ELR (cell line): ENCODE measurements around the gene PTPN9.
"Not testable (repeated sequence)": the region's sequence is repeated elsewhere in the genome, so short reads cannot be mapped to it uniquely, and the experiment has no call there.

Experiments
- DNase-seq: peaks from one replicate; pipeline ENCODE4 v3.0.0-alpha.2; 2015; ENCODE audit warnings: low read depth

The PTPN9 gene

GRCh38 chr15:75530169-75530568, 48.9 kb downstream of the PTPN9 start:
- DNase-seq, result no peak

GRCh38 chr15:75525756-75526155, 53.4 kb downstream of the PTPN9 start:
- DNase-seq, result not testable (repeated sequence)

GRCh38 chr15:75523011-75523410, 56.1 kb downstream of the PTPN9 start:
- DNase-seq, result no peak

GRCh38 chr15:75517233-75517632, 61.9 kb downstream of the PTPN9 start:
- DNase-seq, result peak; percentile 5

- peak; percentile 49 for DNase-seq
Observed at GRCh38 chr15:75508840-75509532, 70.1 kb downstream of the PTPN9 start.

GRCh38 chr15:75502360-75502759, 76.8 kb downstream of the PTPN9 start:
- DNase-seq, result no peak

- DNase-seq, result no peak
Observed at GRCh38 chr15:75493732-75494131, 85.4 kb downstream of the PTPN9 start.

GRCh38 chr15:75483961-75484360, 95.2 kb downstream of the PTPN9 start:
- DNase-seq, result no peak

GRCh38 chr15:75483556-75483955, 95.6 kb downstream of the PTPN9 start:
- DNase-seq, result peak; percentile 15

- DNase-seq, result no peak
Observed at GRCh38 chr15:75483106-75483505, 96.0 kb downstream of the PTPN9 start.

GRCh38 chr15:75480463-75480862, 98.7 kb downstream of the PTPN9 start:
- DNase-seq, result not testable (repeated sequence)

- DNase-seq, result no peak
Observed at GRCh38 chr15:75479670-75480069, 99.4 kb downstream of the PTPN9 start.

GRCh38 chr15:75477094-75477493, 102.0 kb downstream of the PTPN9 start:
- not testable (repeated sequence) for DNase-seq

- DNase-seq, result no peak
Observed at GRCh38 chr15:75468913-75469598, 110.1 kb downstream of the PTPN9 start.

GRCh38 chr15:75460646-75461045, 118.5 kb downstream of the PTPN9 start:
- DNase-seq, result no peak

GRCh38 chr15:75459581-75459980, 119.5 kb downstream of the PTPN9 start:
- no peak for DNase-seq

- DNase-seq, result peak; percentile 25
Observed at GRCh38 chr15:75456710-75457109, 122.4 kb downstream of the PTPN9 start.

GRCh38 chr15:75455982-75456531, 123.1 kb downstream of the PTPN9 start:
- DNase-seq, result peak; percentile 67

- DNase-seq, result peak; percentile 83
Observed at GRCh38 chr15:75455424-75455981, 123.6 kb downstream of the PTPN9 start.

GRCh38 chr15:75454471-75455378, 124.4 kb downstream of the PTPN9 start:
- peak; percentile 47 for DNase-seq

GRCh38 chr15:75453703-75454470, 125.2 kb downstream of the PTPN9 start:
- DNase-seq, result peak; percentile 100
